HepG2 (cell line): Measurements from ENCODE around the gene CAPRIN1.
"Not testable (repeated sequence)": the region's sequence is repeated elsewhere in the genome, so short reads cannot be mapped to it uniquely, and the experiment has no call there.

Experiments
- AGO1 ChIP-seq: fragments of 200-400 bp; formaldehyde crosslinking; IDR thresholded peaks from 2 replicates; pipeline ENCODE4 v1.6.1; 2017; ENCODE audit warnings: mild to moderate bottlenecking, low read depth, low read length, moderate library complexity; ENCODE audit not compliant: poor library complexity, severe bottlenecking
- NFE2 ChIP-seq: sonication (generic); formaldehyde crosslinking; IDR thresholded peaks from 2 replicates; pipeline ENCODE4 v1.4.0; 2020; ENCODE audit warnings: missing genetic modification reagents
- NR2C2 ChIP-seq: sonication (generic); formaldehyde crosslinking; IDR thresholded peaks from 2 replicates; pipeline ENCODE4 v1.4.0; 2020; ENCODE audit warnings: missing genetic modification reagents, mild to moderate bottlenecking, moderate library complexity, borderline replicate concordance
- PCBP1 ChIP-seq: fragments of 200-400 bp; formaldehyde crosslinking; IDR thresholded peaks from 2 replicates; pipeline ENCODE4 v1.6.1; 2017; ENCODE audit warnings: mild to moderate bottlenecking, low read depth, low read length, borderline replicate concordance
- RFX5 ChIP-seq: IDR thresholded peaks from 2 replicates; pipeline ENCODE4 v1.6.1; 2011; ENCODE audit warnings: low read depth, low read length, improper control_type of control experiment
- SP1 ChIP-seq, 2 experiments: fragments of 450-650 bp in 1 of 2; sonication (generic) in 1 of 2; formaldehyde crosslinking in 1 of 2; IDR thresholded peaks; 2 replicates each; pipeline versions ENCODE4 v1.4.0 to v1.6.1; 2016 to 2020; ENCODE audit warnings: missing genetic modification reagents in 1 of 2
- ZNF777 ChIP-seq: sonication (generic); formaldehyde crosslinking; IDR thresholded peaks from 2 replicates; pipeline ENCODE4 v1.4.0; 2020; ENCODE audit warnings: missing genetic modification reagents
- TF ChIP-seq, protein P1 (sequence below): sonication (generic); formaldehyde crosslinking; IDR thresholded peaks from 2 replicates; pipeline ENCODE4 v1.4.0; 2020; ENCODE audit warnings: mild to moderate bottlenecking, missing genetic modification reagents, borderline replicate concordance

DNA sequence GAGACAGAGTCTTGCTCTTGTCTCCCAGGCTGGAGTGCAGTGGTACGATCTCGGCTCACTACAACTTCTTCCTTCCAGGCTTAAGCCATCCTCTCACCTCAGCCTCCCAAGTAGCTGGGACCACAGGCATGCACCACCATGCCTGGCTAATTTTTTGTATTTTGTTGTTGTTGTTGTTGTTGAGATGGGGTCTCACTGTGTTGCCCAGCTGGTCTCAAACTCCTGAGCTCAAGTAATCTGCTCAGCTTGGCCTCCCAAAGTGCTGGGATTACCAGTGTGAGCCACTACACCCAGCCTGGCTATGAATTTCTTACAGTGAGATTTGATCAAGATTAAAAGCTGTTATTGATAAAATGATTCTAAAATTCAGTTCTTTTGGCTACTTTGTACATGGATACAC, 43.4 kb downstream of the CAPRIN1 start:
- TF ChIP-seq NR2C2 (CRISPR knock-in tag); NFE2; AGO1; RFX5; ZNF777 (CRISPR knock-in tag); SP1 (IDR thresholded peaks at IDR 0.05); SP1 (CRISPR knock-in tag; IDR thresholded peaks at IDR 0.05); PCBP1: not testable (repeated sequence)
- TF ChIP-seq, protein P1, sequence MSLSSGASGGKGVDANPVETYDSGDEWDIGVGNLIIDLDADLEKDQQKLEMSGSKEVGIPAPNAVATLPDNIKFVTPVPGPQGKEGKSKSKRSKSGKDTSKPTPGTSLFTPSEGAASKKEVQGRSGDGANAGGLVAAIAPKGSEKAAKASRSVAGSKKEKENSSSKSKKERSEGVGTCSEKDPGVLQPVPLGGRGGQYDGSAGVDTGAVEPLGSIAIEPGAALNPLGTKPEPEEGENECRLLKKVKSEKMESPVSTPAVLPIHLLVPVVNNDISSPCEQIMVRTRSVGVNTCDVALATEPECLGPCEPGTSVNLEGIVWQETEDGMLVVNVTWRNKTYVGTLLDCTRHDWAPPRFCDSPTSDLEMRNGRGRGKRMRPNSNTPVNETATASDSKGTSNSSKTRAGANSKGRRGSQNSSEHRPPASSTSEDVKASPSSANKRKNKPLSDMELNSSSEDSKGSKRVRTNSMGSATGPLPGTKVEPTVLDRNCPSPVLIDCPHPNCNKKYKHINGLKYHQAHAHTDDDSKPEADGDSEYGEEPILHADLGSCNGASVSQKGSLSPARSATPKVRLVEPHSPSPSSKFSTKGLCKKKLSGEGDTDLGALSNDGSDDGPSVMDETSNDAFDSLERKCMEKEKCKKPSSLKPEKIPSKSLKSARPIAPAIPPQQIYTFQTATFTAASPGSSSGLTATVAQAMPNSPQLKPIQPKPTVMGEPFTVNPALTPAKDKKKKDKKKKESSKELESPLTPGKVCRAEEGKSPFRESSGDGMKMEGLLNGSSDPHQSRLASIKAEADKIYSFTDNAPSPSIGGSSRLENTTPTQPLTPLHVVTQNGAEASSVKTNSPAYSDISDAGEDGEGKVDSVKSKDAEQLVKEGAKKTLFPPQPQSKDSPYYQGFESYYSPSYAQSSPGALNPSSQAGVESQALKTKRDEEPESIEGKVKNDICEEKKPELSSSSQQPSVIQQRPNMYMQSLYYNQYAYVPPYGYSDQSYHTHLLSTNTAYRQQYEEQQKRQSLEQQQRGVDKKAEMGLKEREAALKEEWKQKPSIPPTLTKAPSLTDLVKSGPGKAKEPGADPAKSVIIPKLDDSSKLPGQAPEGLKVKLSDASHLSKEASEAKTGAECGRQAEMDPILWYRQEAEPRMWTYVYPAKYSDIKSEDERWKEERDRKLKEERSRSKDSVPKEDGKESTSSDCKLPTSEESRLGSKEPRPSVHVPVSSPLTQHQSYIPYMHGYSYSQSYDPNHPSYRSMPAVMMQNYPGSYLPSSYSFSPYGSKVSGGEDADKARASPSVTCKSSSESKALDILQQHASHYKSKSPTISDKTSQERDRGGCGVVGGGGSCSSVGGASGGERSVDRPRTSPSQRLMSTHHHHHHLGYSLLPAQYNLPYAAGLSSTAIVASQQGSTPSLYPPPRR (CRISPR knock-in tag): not testable (repeated sequence)
